ENCODE data around the gene GFOD1.

The GFOD1 gene

DNA sequence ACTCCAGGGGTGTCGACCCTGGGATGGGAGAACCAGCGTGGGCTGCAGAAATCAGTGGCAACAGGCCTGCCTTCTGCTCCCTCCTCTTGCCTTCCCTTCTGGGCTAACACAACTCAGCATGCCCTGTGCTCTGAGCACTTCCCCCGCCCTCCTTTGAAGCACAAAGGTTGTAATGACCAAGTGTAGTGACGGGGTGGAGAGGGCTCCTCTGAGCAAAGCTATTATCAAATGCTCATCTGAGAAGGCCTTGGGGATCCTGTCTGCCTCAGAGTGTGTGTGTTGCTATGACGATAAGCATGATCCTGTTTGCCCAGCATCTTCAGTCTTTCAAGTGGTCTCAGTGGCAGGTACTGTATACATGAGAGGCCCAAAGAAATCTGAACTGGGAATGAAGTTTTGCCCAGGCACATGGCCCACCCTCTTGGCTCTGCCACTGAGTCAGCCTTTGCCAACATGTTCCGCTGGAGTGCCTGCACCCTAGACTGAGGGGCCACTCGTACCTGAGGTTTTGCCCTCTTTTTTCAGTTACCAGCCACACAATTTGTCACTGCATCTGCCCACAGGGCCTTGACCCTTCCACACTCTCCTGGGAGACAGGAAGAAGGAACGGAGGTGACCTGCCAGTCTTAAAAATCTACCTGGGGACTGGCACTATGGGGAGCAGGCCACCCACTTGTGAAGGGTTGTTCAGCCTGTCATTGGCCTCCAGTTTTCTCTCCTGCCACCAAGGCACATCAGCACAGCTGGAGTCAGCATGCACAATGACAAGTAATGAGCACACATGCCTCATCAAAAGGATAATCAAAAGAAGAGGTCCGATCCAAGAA lies 74.5 kb downstream of the GFOD1 start:
- no peak overlapping the region for H3K27ac ChIP-seq (ENCODE audit: low read depth, low read length)
- no peaks in the 10 kb centered on the region for H3K79me2 ChIP-seq (ENCODE audit: control insufficient read depth, insufficient read depth, low read length)
- no peak overlapping the region for H2AK5ac ChIP-seq (ENCODE audit: low read length)
- H3K4me3 ChIP-seq (ENCODE audit: low read length) = no peak overlapping the region
- H3K27me3 ChIP-seq (ENCODE audit: insufficient read depth, low read length, poor library complexity) = no peaks in the 10 kb centered on the region
- H3K4ac ChIP-seq (ENCODE audit: low read depth, low read length) = no peak overlapping the region
- no CpG with 5 or more reads among the region's 9 CpGs for WGBS (ENCODE audit: extremely low coverage, insufficient coverage, low lambda C conversion rate)
- H3K4me2 ChIP-seq (ENCODE audit: low read length) = no peak overlapping the region
- H4K5ac ChIP-seq (ENCODE audit: low read length) = no peak overlapping the region
- no peak overlapping the region for H3K18ac ChIP-seq (ENCODE audit: low read length)
- no peaks in the 10 kb centered on the region for H3K36me3 ChIP-seq (ENCODE audit: control insufficient read depth, insufficient read depth, low read length)
- no peak overlapping the region for H4K8ac ChIP-seq (ENCODE audit: low read depth, low read length)
- no peak overlapping the region for H3K9ac ChIP-seq (ENCODE audit: low read length)
- no peak overlapping the region for H2BK5ac ChIP-seq (ENCODE audit: low read length)
- H3K23ac ChIP-seq (ENCODE audit: low read length) = no peak overlapping the region
- no peak overlapping the region for H2BK120ac ChIP-seq (ENCODE audit: low read depth, low read length)
- no peak for DNase-seq
- peaks cover 2% of the 10 kb centered on the region for H3K4me1 ChIP-seq (ENCODE audit: control insufficient read depth, low read depth, low read length)
- H3K56ac ChIP-seq (ENCODE audit: low read length) = no peak overlapping the region
- peaks cover 2% of the 10 kb centered on the region for H3K79me1 ChIP-seq (ENCODE audit: low read length)
- H2BK15ac ChIP-seq (replicated peaks; ENCODE audit: low read depth) = no peak overlapping the region

DNA sequence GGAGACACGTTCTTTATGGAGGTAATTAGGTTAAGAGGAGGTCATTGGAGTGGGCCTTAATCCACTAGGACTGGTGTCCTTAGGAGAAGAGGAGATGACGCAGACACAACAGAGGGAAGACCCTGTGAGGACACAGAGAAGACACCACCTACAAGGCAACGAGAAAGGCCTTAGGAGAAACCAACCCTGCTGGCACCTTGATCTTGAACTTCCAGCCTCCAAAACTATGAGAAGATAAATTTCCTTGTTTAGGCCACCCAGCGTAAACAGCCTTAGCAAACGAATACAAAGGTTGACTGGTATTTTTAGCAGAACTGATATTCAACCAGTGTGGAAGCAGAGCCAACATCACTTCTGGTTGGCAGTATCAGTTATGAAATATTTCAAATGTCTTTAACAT lies 75.2 kb downstream of the GFOD1 start:
- H3K4ac ChIP-seq (ENCODE audit: low read depth, low read length) = no peak overlapping the region
- no peak overlapping the region for H3K4me2 ChIP-seq (ENCODE audit: low read length)
- no peak overlapping the region for H3K9ac ChIP-seq (ENCODE audit: low read length)
- no peak overlapping the region for H4K8ac ChIP-seq (ENCODE audit: low read depth, low read length)
- H3K27ac ChIP-seq (ENCODE audit: low read depth, low read length) = no peak overlapping the region
- no peak overlapping the region for H3K4me3 ChIP-seq (ENCODE audit: low read length)
- no peaks in the 10 kb centered on the region for H3K27me3 ChIP-seq (ENCODE audit: insufficient read depth, low read length, poor library complexity)
- H3K79me1 ChIP-seq (ENCODE audit: low read length) = peaks cover 2% of the 10 kb centered on the region
- no peak overlapping the region for H2BK120ac ChIP-seq (ENCODE audit: low read depth, low read length)
- H2BK15ac ChIP-seq (replicated peaks; ENCODE audit: low read depth) = no peak overlapping the region
- no peak overlapping the region for H3K56ac ChIP-seq (ENCODE audit: low read length)
- no peak for DNase-seq
- peaks cover 2% of the 10 kb centered on the region for H3K4me1 ChIP-seq (ENCODE audit: control insufficient read depth, low read depth, low read length)
- H4K5ac ChIP-seq (ENCODE audit: low read length) = no peak overlapping the region
- H3K36me3 ChIP-seq (ENCODE audit: control insufficient read depth, insufficient read depth, low read length) = no peaks in the 10 kb centered on the region
- WGBS (ENCODE audit: extremely low coverage, insufficient coverage, low lambda C conversion rate) = no CpG with 5 or more reads among the region's 5 CpGs
- no peaks in the 10 kb centered on the region for H3K79me2 ChIP-seq (ENCODE audit: control insufficient read depth, insufficient read depth, low read length)
- H2AK5ac ChIP-seq (ENCODE audit: low read length) = no peak overlapping the region
- no peak overlapping the region for H2BK5ac ChIP-seq (ENCODE audit: low read length)
- no peak overlapping the region for H3K18ac ChIP-seq (ENCODE audit: low read length)
- no peak overlapping the region for H3K23ac ChIP-seq (ENCODE audit: low read length)

DNA sequence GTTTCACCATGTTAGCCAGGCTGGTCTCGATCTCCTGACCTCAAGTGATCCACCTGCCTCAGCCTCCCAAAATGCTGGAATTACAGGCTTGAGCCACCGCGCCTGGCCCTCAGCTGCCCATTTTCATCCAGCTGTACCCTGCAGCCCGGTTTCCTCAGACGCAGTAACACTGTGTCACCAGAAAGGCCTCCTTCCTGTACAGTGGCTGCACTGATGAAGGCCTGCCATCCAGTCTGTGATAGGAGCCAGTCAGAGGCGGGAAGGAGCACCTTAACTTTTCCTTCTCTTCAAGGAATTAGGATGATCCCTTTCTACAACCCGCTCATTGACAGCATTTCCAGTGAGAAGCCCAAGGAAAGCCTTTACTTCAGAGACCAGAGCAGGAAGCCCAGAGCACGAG lies 75.9 kb downstream of the GFOD1 start:
- Histone ChIP-seq H3K18ac (ENCODE audit: low read length) (no peak overlapping the region), H3K4me1 (ENCODE audit: control insufficient read depth, low read depth, low read length) (peaks cover 2% of the 10 kb centered on the region), H4K5ac (ENCODE audit: low read length) (no peak overlapping the region), H3K79me2 (ENCODE audit: control insufficient read depth, insufficient read depth, low read length) (no peaks in the 10 kb centered on the region), H3K4me3 (ENCODE audit: low read length) (no peak overlapping the region), H3K4me2 (ENCODE audit: low read length) (no peak overlapping the region), H3K27me3 (ENCODE audit: insufficient read depth, low read length, poor library complexity) (no peaks in the 10 kb centered on the region), H3K9ac (ENCODE audit: low read length) (no peak overlapping the region), H2AK5ac (ENCODE audit: low read length) (no peak overlapping the region), H3K79me1 (ENCODE audit: low read length) (peaks cover 2% of the 10 kb centered on the region), H3K27ac (ENCODE audit: low read depth, low read length) (no peak overlapping the region), H2BK15ac (replicated peaks; ENCODE audit: low read depth) (no peak overlapping the region), H4K8ac (ENCODE audit: low read depth, low read length) (no peak overlapping the region), H3K23ac (ENCODE audit: low read length) (no peak overlapping the region), H2BK5ac (ENCODE audit: low read length) (no peak overlapping the region), H3K4ac (ENCODE audit: low read depth, low read length) (no peak overlapping the region), H3K36me3 (ENCODE audit: control insufficient read depth, insufficient read depth, low read length) (no peaks in the 10 kb centered on the region), H3K56ac (ENCODE audit: low read length) (no peak overlapping the region), H2BK120ac (ENCODE audit: low read depth, low read length) (no peak overlapping the region)
- no peak for DNase-seq
- WGBS (ENCODE audit: extremely low coverage, insufficient coverage, low lambda C conversion rate) = no CpG with 5 or more reads among the region's 8 CpGs

DNA sequence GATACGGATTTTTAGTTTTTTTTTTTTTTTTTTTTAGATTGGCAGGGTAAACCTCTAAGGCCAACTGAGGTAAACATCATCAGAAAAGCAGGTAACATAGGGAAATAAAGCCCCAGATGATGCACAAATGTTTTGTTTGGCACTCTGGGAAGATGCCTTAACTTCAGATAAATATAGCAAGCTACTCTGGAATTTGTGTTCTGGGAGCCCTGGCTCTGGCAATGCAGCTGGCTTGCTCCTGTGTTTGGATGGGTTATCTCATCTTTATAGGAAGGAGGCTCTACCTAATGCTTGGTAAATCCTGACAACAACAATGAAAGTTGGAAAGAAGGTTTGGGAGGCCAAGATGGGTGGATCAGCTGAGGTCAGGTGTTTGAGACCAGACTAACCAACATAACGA lies 77.4 kb downstream of the GFOD1 start:
- Histone ChIP-seq H4K5ac (ENCODE audit: low read length) (no peak overlapping the region), H3K4ac (ENCODE audit: low read depth, low read length) (no peak overlapping the region), H3K4me3 (ENCODE audit: low read length) (no peak overlapping the region), H3K56ac (ENCODE audit: low read length) (no peak overlapping the region), H3K18ac (ENCODE audit: low read length) (no peak overlapping the region), H4K8ac (ENCODE audit: low read depth, low read length) (no peak overlapping the region), H2BK120ac (ENCODE audit: low read depth, low read length) (no peak overlapping the region), H2BK15ac (replicated peaks; ENCODE audit: low read depth) (no peak overlapping the region), H3K4me1 (ENCODE audit: control insufficient read depth, low read depth, low read length) (peaks cover 2% of the 10 kb centered on the region), H2AK5ac (ENCODE audit: low read length) (no peak overlapping the region), H3K79me2 (ENCODE audit: control insufficient read depth, insufficient read depth, low read length) (no peaks in the 10 kb centered on the region), H3K4me2 (ENCODE audit: low read length) (no peak overlapping the region), H3K9ac (ENCODE audit: low read length) (no peak overlapping the region), H3K36me3 (ENCODE audit: control insufficient read depth, insufficient read depth, low read length) (no peaks in the 10 kb centered on the region), H3K79me1 (ENCODE audit: low read length) (peaks cover 2% of the 10 kb centered on the region), H3K27ac (ENCODE audit: low read depth, low read length) (no peak overlapping the region), H3K23ac (ENCODE audit: low read length) (no peak overlapping the region), H2BK5ac (ENCODE audit: low read length) (no peak overlapping the region), H3K27me3 (ENCODE audit: insufficient read depth, low read length, poor library complexity) (no peaks in the 10 kb centered on the region)
- WGBS (ENCODE audit: extremely low coverage, insufficient coverage, low lambda C conversion rate) = no CpG with 5 or more reads among the region's 2 CpGs
- no peak for DNase-seq

DNA sequence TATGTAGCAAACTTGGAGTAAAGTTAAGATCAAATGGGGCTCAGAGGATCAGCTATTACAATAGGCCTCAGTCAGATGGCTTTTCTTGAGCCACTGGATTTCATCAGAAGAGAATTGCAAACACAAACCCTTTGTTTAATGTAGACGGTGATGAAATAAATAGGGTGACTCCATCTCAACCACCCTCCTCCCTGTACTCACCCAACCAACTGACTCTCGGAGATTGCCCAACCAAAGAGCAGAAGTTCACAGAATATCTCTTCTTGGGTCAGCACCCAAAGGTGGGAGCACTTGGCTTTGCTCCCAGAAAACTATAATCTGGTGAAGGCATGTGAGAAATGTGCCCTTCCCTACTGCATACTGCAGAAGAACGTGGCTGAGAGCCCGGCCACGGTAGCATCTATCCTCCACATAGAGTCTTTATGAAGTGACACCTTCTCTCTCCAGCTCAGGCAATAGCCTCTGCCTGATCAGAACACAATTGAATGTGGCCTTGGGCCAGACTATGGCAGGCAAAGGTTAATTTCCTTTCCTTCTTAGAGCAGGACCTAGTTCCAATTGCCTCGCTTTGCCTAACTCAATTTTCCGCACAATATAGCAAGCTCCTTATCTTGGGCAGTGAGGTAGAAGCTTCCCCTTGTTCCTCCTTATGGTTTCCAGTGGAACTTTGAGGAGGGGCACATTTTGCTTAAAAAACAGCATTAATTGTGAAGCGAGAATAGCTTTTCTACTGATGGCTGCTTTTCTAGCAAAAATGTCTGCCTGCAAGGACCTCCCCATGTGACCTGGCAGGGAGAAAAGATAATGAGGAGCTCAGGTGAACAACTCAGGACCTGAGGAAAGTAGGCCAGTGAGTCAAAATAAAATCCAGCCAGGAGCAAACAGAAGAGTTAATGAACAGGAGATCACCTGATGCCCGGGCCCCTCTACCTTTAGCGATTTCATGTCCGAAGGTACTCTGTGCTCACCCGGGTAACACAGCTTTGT lies 79.4 kb downstream of the GFOD1 start:
- no peak overlapping the region for H2BK5ac ChIP-seq (ENCODE audit: low read length)
- H3K27me3 ChIP-seq (ENCODE audit: insufficient read depth, low read length, poor library complexity) = no peaks in the 10 kb centered on the region
- no peak overlapping the region for H3K9ac ChIP-seq (ENCODE audit: low read length)
- no peaks in the 10 kb centered on the region for H3K79me2 ChIP-seq (ENCODE audit: control insufficient read depth, insufficient read depth, low read length)
- no peak overlapping the region for H3K4ac ChIP-seq (ENCODE audit: low read depth, low read length)
- H4K8ac ChIP-seq (ENCODE audit: low read depth, low read length) = no peak overlapping the region
- H3K18ac ChIP-seq (ENCODE audit: low read length) = no peak overlapping the region
- no peak overlapping the region for H3K23ac ChIP-seq (ENCODE audit: low read length)
- no peaks in the 10 kb centered on the region for H3K36me3 ChIP-seq (ENCODE audit: control insufficient read depth, insufficient read depth, low read length)
- H3K4me2 ChIP-seq (ENCODE audit: low read length) = no peak overlapping the region
- no peak overlapping the region for H2BK15ac ChIP-seq (replicated peaks; ENCODE audit: low read depth)
- H2BK120ac ChIP-seq (ENCODE audit: low read depth, low read length) = no peak overlapping the region
- no peak overlapping the region for H3K27ac ChIP-seq (ENCODE audit: low read depth, low read length)
- H2AK5ac ChIP-seq (ENCODE audit: low read length) = no peak overlapping the region
- peaks cover 2% of the 10 kb centered on the region for H3K79me1 ChIP-seq (ENCODE audit: low read length)
- H3K56ac ChIP-seq (ENCODE audit: low read length) = no peak overlapping the region
- H4K5ac ChIP-seq (ENCODE audit: low read length) = no peak overlapping the region
- no peak for DNase-seq
- WGBS (ENCODE audit: extremely low coverage, insufficient coverage, low lambda C conversion rate) = no CpG with 5 or more reads among the region's 12 CpGs
- no peak overlapping the region for H3K4me3 ChIP-seq (ENCODE audit: low read length)
- H3K4me1 ChIP-seq (ENCODE audit: control insufficient read depth, low read depth, low read length) = peaks cover 2% of the 10 kb centered on the region

Measured in mesendoderm (in vitro differentiated cells).